H54 (cell line): ENCODE results near the gene IGSF10.

Experiments used
- DNase-seq: peaks from one replicate; pipeline ENCODE4 v3.0.0; 2011; ENCODE audit warnings: low spot score, mixed read lengths; ENCODE audit not compliant: insufficient read length
- FAIRE-seq: peaks from 3 replicates; lab custom pipeline; 2011; peaks lifted over from hg19 to GRCh38; lab: Jason Lieb, UNC
- POLR2A ChIP-seq: IDR thresholded peaks from 2 replicates; pipeline ENCODE4 v1.6.1; 2011; ENCODE audit warnings: low read depth, mild to moderate bottlenecking, low read length

IGSF10 gene

DNA sequence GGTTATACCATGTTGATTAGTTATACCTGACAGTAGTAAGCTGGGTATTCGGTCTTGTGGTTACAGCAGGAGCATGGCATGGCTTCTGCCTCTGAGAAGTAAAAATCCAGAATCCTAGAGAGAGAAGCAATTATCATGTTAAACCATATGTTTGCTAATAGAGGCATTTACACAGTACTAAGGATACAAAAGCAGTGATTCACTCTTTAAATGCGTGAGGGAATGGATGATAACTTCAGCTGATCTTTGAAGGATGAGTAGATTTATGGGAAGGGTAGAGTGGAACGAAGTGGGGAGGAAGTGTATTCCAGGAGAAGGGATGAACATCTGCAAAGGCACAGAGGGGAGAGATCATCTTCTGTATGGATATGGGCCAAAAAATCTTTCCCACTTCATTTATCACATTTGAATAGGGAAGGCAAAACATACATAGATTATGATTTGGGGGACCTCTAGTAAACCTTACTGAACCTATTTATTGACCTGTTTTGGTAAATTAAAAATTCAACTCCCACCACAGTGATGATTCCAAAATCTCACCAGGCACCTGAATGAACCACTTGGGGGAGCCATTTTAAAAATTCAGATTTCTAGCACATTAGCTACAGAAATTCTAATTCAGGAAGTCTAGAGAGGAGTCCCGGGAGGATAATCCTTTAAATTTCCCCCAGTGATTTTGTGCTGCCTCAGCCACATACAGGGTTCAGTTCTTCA lies 35.1 kb downstream of the IGSF10 start:
- TF ChIP-seq POLR2A: no peak
- no peak for FAIRE-seq
- DNase-seq: no peak

GRCh38 chr3:151423091-151423490 lies 37.8 kb downstream of the IGSF10 start:
- DNase-seq (no peak), FAIRE-seq (no peak)
- TF ChIP-seq POLR2A: no peak

DNA sequence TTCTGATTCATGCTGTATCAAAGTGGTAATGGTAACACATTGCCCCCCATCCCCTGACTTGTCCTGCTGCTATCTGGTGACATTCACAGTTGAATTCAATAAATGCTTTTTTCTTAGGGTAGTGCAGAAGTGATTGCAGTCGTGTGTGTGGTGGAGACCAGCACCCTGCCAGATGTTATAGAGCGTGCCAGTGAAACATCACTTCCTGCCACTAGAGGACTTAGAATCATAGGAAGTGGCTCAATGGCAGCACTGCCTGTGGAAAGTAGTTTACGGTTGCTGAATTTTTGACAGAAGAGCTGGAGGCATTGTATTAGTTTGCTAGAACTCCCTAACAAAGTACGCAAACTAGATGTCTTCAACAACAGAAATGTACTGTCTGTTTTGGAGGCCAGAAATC lies 38.9 kb downstream of the IGSF10 start:
- FAIRE-seq: no peak
- no peak for DNase-seq
- TF ChIP-seq POLR2A: no peak

DNA sequence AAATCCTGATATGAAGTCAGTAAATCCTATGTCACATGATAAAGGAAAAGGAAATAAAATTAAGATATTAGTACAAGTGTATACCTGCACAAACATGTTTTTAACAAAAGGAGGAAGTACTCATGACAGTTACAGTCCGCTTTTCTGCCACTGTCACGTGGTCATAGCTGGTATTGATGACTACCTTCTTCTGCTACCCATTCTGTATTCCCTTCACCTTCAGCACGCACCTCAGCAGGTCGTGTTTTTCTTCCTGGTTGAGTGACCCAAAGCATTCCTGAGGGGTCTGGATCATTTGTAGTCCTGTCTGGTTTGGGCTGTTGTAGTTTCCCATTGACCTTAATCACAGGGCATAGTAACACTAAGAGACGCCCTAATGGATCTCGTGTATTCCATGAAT lies 41.1 kb downstream of the IGSF10 start:
- FAIRE-seq: no peak
- TF ChIP-seq POLR2A: no peak

DNA sequence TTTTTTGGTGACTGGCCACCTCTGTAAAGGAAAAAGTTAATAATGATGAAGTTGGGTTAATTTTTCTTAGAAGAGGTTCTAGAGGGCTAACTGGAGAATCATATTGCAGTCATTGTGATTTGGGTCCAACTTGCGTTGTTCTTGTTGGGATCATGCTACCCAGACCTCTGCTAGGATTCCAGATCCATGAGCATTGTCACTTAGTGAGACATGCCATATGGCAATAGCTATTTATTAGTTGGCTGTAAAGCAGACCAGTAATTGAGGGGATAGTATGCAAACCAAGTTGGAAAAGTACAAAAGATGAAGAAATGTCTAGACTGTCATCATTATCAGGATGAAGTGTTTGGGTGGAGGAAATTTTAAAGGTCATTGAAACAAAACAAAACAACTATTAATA lies 45.6 kb downstream of the IGSF10 start:
- no peak for DNase-seq
- FAIRE-seq: no peak
- no peak for TF ChIP-seq POLR2A

More for the DNA sequence above, 41.1 kb downstream of the IGSF10 start:
- DNase-seq: no peak

GRCh38 chr3:151412989-151413388 lies 47.9 kb downstream of the IGSF10 start:
- DNase-seq: no peak
- FAIRE-seq: no peak
- no peak for TF ChIP-seq POLR2A
